NCI-H510A (cell line): Measurements from ENCODE around the gene GBX2.
"Not testable (repeated sequence)": the region's sequence is repeated elsewhere in the genome, so short reads cannot be mapped to it uniquely, and the experiment has no call there.

Experiments
- DNase-seq: peaks from one replicate; lab custom pipeline; 2025; lab: John Stamatoyannopoulos, UW

GBX2 gene

GRCh38 chr2:236156095-236156859 is 11.9 kb downstream of the GBX2 start:
- no peak for DNase-seq

GRCh38 chr2:236155406-236155805 is 12.8 kb downstream of the GBX2 start:
- DNase-seq = no peak

- DNase-seq = no peak
Measured at GRCh38 chr2:236146436-236146835, 21.8 kb downstream of the GBX2 start.

- DNase-seq = no peak
Measured at GRCh38 chr2:236143811-236144210, 24.4 kb downstream of the GBX2 start.

GRCh38 chr2:236141616-236142015 is 26.6 kb downstream of the GBX2 start:
- not testable (repeated sequence) for DNase-seq

GRCh38 chr2:236137066-236137465 is 31.1 kb downstream of the GBX2 start:
- no peak for DNase-seq

- no peak for DNase-seq
Measured at GRCh38 chr2:236136538-236136937, 31.6 kb downstream of the GBX2 start.

- DNase-seq = no peak
Measured at GRCh38 chr2:236133410-236134012, 34.7 kb downstream of the GBX2 start.

- no peak for DNase-seq
Measured at GRCh38 chr2:236131073-236131692, 37.0 kb downstream of the GBX2 start.

GRCh38 chr2:236130349-236130998 is 37.7 kb downstream of the GBX2 start:
- DNase-seq = no peak

GRCh38 chr2:236129935-236130334 is 38.3 kb downstream of the GBX2 start:
- DNase-seq = no peak

GRCh38 chr2:236128321-236128720 is 39.9 kb downstream of the GBX2 start:
- no peak for DNase-seq

GRCh38 chr2:236127010-236127409 is 41.2 kb downstream of the GBX2 start:
- no peak for DNase-seq

GRCh38 chr2:236125541-236125940 is 42.6 kb downstream of the GBX2 start:
- no peak for DNase-seq

- no peak for DNase-seq
Measured at GRCh38 chr2:236124182-236124893, 43.8 kb downstream of the GBX2 start.

- DNase-seq = no peak
Measured at GRCh38 chr2:236123716-236124115, 44.5 kb downstream of the GBX2 start.

- DNase-seq = no peak
Measured at GRCh38 chr2:236122236-236122635, 46.0 kb downstream of the GBX2 start.

- DNase-seq = no peak
Measured at GRCh38 chr2:236121546-236121945, 46.6 kb downstream of the GBX2 start.

GRCh38 chr2:236120829-236121228 is 47.4 kb downstream of the GBX2 start:
- no peak for DNase-seq

GRCh38 chr2:236120141-236120601 is 48.0 kb downstream of the GBX2 start:
- peak; percentile 68 for DNase-seq

- DNase-seq = no peak
Measured at GRCh38 chr2:236119476-236119875, 48.7 kb downstream of the GBX2 start.

- DNase-seq = no peak
Measured at GRCh38 chr2:236119003-236119402, 49.2 kb downstream of the GBX2 start.
